Sciatic nerve (tissue), 2 donors: ENCODE data around the gene ZFAND3. TPM values are rescaled to one million over a fixed set of nuclear protein-coding genes. Genes with fewer than 3 reads are reported as not detected.

Experiments
- ATAC-seq: fragments of 200-7000 bp; cut with Tn5 transposase; one replicate; pipeline ENCODE4 v1.9.1; 2020; ENCODE audit warnings: mild to moderate bottlenecking, moderate library complexity
- DNase-seq: peaks from one replicate; pipeline ENCODE4 v3.0.0-alpha.2; 2020; ENCODE audit warnings: low spot score
- intact Hi-C: fragments of 100-400 bp; cut with DNase I; formaldehyde crosslinking; loops from one replicate; pipeline ENCODE4 v1.14.2; 2022
- total RNA-seq: library from RNA; stranded (reverse); fragmentation: NEBNext Ultra II Directional; extraction: Animal tissue kit (Norgen Biotek cat#: 25700); gene quantifications from one replicate; pipeline ENCODE4 v1.2.1, GENCODE V29; 2021
- donor health status: DM: no; HTN: no; CAD: no.
- donor health status: DM: no; HTN: no; CAD: no.

Gene ZFAND3
- total RNA-seq, 1 donor from 2014 or later, result 58.9 TPM

DNA sequence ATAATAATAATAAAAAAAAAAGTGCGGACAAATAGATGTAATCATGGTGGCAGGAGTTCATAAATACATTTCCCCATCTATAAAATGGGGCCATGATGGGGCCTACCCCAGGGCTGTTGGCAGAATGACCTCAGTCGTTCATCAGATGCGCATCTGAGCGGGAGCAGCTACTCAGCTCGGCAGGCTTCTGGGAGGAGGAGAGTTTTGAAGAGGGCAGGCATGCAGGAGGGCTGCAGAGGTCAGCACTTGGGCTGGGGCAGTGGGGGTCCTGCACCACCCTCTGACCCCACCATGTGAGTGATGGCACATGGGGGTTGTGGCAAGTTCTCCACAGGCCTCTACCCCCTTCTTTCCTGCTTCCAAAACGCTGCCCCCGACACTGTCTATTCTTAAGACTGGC, 373.5 kb downstream of the ZFAND3 start:
- ATAC-seq, result no peak
- DNase-seq, result no peak
- intact Hi-C loops, result no loop called here

DNA sequence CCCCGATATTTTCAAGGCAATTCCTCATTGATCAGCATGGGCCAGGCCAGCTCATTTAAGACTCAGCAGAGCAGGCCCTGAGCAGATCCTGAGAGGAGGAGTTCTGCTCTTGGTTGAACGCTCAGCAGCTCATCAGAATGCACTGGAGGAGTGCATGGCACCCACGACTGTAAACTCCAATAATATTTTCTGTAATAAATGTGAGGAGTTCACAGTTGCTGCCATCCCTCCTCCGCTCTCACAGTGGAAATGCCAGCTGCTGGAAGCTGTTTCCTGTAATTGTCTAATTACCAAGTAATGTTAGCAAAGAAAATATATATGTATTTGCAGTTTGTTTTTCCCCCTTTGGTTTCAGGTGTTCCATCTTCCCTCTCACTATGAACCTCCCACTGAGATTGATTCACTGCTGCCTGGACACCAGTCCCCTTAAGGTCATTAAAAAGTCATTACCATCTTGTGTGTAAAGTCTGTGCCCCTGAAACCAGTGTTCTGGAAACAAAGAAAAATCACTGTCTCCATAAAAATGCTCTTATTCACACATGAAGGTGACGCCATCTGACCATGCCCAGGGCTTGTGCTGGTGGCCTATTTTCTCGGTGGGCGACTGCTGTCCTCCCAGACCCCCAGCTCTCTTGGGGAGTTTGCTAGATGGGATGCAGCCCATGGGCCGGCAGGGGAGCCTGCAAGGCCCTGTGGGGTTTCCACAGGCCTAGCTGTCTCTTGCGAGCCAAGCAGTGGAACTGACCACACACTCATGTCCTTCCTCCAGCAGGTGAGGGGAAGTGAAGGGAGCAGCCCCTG, 374.2 kb downstream of the ZFAND3 start:
- DNase-seq (no peak), ATAC-seq (no peak)
- intact Hi-C loops, result no loop called here

DNA sequence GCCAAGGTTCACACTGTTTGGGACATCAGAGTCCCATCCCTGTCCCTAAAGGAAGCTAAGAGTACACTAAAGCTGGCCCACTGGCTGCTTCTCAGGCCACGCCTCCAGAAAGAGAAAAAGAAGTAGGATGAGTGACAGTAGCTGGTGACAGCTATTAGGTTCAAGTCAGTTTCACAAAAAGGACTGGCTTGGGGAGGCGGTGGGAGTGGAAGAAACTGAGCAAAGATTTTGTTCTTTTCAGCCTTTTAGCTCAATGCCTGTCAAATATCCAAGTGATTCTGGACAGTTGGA, 374.7 kb downstream of the ZFAND3 start:
- intact Hi-C loops, result no loop called here
- no peak for DNase-seq
- no peak for ATAC-seq

DNA sequence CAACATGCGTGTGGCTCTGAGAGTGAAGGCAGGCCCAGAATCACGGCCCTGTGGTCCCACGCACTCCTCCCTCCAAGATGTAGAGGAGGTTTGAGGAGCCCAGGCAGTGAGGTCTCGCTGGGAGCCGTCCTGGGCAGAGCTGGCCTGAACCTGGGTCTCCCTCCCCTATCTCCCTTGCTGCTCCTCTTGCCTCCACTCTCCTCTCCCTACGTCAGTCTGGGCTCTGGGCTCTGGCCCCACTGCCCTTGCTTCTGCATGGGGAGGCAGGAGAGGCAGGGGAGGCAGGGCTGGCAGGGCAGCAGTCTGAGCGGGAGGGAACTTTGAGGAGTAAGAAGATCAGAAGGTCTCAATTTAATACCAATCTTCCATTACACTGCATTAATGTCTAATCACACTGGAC, 375.1 kb downstream of the ZFAND3 start:
- no peak for DNase-seq
- no peak for ATAC-seq
- intact Hi-C loops, result no loop called here

DNA sequence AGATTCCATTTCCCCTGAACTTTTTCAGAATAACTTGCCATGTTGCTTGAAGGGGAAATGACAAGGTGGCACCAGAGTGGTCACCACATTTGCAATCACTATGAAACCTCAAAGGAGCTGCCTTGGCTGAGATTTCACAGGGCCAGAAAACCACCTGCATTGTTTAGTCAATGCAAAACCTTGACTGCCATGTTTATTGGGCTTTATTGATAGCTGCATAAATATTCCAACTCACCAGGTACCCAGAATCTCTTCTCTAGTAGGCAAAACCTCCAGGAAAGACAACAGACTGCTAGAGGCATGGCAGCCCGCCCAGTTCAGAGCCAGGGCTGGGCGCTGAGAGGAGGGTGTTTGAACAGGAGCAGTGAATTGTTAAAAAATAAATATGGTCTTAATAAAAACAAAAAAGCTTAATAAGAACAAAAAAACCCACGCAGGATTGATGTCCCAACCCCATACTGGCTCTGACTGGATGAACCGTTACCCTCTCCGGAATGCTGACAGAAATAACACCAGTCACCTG, 375.6 kb downstream of the ZFAND3 start:
- no peak for ATAC-seq
- intact Hi-C loops, result no loop called here
- DNase-seq, result no peak

DNA sequence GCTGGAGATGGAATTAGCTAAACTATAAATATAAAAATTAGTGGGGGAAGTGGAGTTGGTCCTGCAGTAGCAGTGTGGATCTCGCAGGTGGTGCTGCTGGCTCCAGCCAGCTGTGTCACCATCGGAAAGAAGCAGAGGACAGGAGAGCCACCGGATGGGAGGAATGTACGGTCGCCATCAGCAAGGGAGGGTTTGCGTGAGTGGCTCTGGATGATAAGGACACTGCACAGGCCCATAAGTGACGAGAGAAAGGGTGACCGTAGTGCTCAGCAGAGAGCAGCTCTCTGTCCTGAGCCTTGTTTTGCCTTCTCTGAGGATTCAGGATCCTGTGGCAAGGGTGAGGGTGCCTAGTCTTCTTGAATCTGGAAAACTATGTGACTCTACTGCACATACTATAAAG, 378.7 kb downstream of the ZFAND3 start:
- ATAC-seq (no peak), DNase-seq (no peak)
- intact Hi-C loops, result no loop called here

Other genes starting within 250 kb of the ZFAND3 start
- gene MDGA1, start 121.8 kb upstream of the ZFAND3 start, total RNA-seq, result 13.8 TPM